H1 (cell line): Measurements from ENCODE around the gene MRPL55. TPM values are rescaled to one million over a fixed set of nuclear protein-coding genes. Genes with fewer than 3 reads are reported as not detected.

Experiments used
- BRCA1 ChIP-seq: IDR thresholded peaks from 2 replicates; pipeline ENCODE4 v1.6.1; 2012; ENCODE audit warnings: low read depth, low read length, improper control_type of control experiment
- CHD2 ChIP-seq: IDR thresholded peaks from 2 replicates; pipeline ENCODE4 v1.6.1; 2012; ENCODE audit warnings: low read length, improper control_type of control experiment
- RAD21 ChIP-seq, 2 experiments: IDR thresholded peaks in 1 of 2; conservative IDR thresholded peaks in 1 of 2; 2 replicates each; pipeline ENCODE4 v1.6.1; 2011; ENCODE audit warnings: low read depth in 2 of 2, low read length in 2 of 2, improper control_type of control experiment in 1 of 2, inconsistent platforms in 1 of 2, mild to moderate bottlenecking in 1 of 2, moderate library complexity in 1 of 2
- SRF ChIP-seq: IDR thresholded peaks from 2 replicates; pipeline ENCODE4 v1.6.1; 2011; ENCODE audit warnings: mild to moderate bottlenecking, low read depth, low read length, moderate library complexity
- TAF1 ChIP-seq: IDR thresholded peaks from 2 replicates; pipeline ENCODE4 v1.6.1; 2011; ENCODE audit warnings: mild to moderate bottlenecking, low read depth, low read length
- polyA plus RNA-seq, 7 experiments: library from polyadenylated mRNA; depleted of rRNA in 3 of 7; stranded (reverse) in 5 of 7; unstranded in 2 of 7; fragments of >200 nt in 5 of 7; fragments of 200-250 nt in 2 of 7; gene quantifications; 1 replicate in 5 of 7; 2 replicates in 1 of 7; 4 replicates in 1 of 7; pipeline versions ENCODE4 v1.2.1 to v1.2.3, GENCODE V29; 2011 to 2013; ENCODE audit warnings: missing spikeins in 2 of 7, mixed read lengths in 2 of 7
- total RNA-seq: library from RNA; stranded (reverse); fragmentation: NEBNext Ultra II Directional; extraction: Animal tissue kit (Norgen Biotek cat#: 25700); gene quantifications from 2 replicates; pipeline ENCODE4 v1.2.1, GENCODE V29; 2021
- TF ChIP-seq, protein P1 (sequence below): IDR thresholded peaks from 2 replicates; pipeline ENCODE4 v1.6.1; 2012; ENCODE audit warnings: inconsistent platforms

MRPL55 gene
- total and polyA plus RNA-seq, 2 of the 8 experiments (the other 6 are each of a cell fraction or from before 2014, with no cell fraction given) = 59.0 to 244 TPM

DNA sequence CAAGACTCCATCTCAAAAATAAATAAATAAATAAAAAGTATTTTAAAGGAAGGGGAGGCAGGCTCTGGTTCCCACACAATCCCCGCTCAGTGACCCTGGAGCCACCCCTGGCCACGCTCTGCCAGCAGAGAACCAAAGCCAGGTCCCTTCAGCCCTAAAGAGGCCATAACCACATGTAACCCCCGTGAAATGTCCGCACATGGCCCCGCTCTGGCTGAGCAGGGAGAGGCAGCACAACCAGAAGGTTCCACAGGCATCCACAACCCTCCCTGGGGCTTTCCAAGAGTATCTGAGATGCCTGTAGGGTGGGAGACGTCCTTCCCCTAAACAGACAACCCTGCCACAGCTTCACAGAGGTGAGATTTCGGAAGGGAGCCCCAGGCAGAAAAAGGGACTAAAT, 28.0 kb downstream of the MRPL55 start (continued):
- TF ChIP-seq TAF1 (no peak), BRCA1 (no peak), CHD2 (no peak), SRF (no peak), RAD21 (IDR thresholded peaks at IDR 0.05 in 1 of 2, conservative IDR thresholded peaks at IDR 0.05 in 1 of 2; ENCODE audit: low read depth in 2 of 2, low read length in 2 of 2) (no peak)
- TF ChIP-seq, protein P1, sequence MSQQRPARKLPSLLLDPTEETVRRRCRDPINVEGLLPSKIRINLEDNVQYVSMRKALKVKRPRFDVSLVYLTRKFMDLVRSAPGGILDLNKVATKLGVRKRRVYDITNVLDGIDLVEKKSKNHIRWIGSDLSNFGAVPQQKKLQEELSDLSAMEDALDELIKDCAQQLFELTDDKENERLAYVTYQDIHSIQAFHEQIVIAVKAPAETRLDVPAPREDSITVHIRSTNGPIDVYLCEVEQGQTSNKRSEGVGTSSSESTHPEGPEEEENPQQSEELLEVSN = no peak
